Measurements from ENCODE around the gene HCFC1.

The HCFC1 gene

DNA sequence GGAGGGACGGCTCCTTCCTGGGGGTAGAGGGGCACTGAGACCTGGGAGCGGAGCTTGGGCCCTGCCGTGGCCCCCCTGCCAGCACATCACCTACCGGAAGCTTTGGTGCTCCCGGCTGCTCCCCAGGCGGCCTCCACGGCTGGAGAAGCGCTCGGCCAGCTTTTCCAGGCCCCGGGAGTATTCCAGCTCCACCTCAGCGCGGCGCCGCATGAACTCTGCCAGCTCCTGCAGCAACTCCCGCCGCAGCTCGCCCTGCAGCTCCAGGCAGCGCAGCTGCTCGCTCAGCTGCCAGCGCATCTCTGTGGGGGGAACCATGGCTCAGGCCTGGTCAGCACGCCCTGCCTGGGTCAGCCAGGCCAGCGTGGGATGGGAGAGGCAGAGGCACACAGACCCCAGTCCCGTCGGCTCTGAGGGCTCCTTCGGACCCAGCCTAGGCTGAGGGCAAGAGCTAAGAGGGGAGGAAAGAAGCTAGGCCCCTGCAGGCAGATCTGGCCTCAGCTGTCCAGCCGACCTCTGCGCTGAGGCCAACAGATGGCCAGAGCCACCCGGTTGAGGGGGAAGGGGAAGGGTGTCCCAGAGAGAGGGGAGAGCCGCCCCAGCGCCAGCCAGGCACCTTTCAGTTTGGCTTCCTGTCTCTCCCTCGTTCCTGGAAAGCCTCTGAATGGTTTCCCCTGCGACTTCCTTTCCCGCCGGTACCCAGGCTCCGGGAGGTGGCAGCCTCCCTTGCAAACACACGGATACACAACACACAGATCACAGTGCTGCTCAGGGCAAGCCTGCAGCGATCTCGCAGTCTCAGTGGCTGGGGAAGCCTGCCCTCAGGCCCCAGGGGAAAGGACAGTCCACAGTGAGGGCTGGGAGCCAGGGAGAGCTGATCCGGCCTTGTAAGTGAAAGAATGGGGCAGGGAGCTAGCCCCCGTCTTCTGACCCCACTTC lies 49.8 kb downstream of the HCFC1 start:
- no peak for DNase-seq

GRCh38 chrX:153921070-153921469 lies 50.5 kb downstream of the HCFC1 start:
- no peak for DNase-seq

- no peak for DNase-seq
These were observed 51.1 kb downstream of the HCFC1 start for GRCh38 chrX:153920546-153920945.

DNA sequence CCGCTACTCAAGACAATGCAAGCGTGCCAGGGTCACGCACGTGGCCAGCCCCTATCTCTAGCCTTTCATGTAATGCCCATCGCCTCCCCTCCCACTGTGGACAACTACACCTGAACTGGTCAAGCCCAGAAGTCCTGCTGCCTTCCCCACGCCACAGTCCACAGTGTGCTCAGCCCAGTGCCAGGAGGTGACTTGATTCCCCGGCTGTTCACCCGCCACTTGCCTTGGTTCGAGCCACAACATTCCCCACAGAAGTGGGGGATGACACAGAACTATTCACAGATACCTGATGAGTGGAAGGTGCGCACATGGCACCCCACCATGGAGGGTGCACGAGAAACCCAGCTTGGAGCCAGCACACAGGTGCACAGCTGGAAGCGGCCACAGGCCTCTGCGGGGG lies 52.3 kb downstream of the HCFC1 start:
- no peak for DNase-seq

DNA sequence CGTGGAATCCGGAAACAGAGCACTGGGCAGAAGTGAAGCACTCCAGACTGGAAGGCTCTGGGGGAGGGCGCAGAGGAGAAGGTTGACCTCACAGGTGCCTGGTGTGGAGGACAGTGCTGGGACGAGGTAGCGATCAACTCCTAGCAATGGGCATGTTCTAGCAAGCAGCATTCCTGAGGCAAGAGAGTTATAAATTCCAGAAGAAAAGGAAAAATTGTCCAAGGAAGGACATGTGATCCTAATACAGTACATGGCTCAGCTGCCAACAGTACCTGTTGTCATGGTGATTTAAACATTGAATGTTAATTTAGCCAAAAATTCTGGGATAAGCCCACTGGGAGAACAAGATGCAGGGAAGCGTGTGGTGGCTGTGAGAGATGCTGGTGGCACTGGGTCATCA lies 53.7 kb downstream of the HCFC1 start:
- DNase-seq = no peak

GRCh38 chrX:153913701-153914100 lies 57.9 kb downstream of the HCFC1 start:
- no peak for DNase-seq

DNA sequence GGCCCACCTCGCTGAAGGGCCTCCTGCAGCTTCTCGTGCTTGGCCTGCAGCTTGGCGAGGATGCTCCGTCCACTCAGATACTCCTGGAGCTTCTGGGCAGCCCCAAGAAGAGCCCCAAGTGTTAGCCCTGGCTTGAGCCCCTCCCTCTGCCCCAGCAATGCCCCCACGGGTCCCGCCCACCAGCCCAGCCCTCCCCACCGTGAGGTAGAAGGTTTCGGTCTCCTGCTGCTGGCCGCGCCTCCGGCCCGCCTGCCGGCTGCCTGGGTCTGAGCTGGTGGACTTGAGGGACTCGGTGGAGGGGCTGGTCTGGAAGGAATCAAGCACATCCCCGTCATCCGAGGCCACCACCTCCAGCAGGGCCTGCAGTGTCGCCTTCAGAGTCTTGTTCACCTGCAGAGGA lies 58.4 kb downstream of the HCFC1 start:
- DNase-seq = no peak

- no peak for DNase-seq
These were observed 59.8 kb downstream of the HCFC1 start for GRCh38 chrX:153911798-153912197.

DNA sequence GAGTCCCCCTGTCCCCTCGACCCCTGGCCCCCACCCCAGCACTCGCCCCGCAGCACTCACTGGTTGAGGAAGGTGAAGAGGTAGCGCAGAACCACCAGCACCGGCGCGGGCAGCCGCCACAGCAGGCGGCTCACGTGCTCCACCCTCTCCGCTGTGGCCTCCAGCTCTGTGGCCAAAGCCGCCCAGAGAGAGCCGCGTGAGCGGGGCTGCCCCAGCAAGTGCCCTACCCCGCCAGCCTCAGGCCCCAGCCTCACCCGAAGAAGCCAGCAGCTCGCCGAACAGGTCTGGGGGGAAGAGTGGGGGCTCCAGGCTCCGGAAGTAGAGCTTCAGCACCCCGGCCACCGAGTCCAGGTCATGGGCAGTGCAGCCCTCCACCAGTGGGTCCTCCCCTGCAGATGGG lies 61.2 kb downstream of the HCFC1 start:
- no peak for DNase-seq

GRCh38 chrX:153909980-153910360 lies 61.6 kb downstream of the HCFC1 start:
- no peak for DNase-seq

- no peak for DNase-seq
These were observed 62.3 kb downstream of the HCFC1 start for GRCh38 chrX:153909024-153909979.

DNA sequence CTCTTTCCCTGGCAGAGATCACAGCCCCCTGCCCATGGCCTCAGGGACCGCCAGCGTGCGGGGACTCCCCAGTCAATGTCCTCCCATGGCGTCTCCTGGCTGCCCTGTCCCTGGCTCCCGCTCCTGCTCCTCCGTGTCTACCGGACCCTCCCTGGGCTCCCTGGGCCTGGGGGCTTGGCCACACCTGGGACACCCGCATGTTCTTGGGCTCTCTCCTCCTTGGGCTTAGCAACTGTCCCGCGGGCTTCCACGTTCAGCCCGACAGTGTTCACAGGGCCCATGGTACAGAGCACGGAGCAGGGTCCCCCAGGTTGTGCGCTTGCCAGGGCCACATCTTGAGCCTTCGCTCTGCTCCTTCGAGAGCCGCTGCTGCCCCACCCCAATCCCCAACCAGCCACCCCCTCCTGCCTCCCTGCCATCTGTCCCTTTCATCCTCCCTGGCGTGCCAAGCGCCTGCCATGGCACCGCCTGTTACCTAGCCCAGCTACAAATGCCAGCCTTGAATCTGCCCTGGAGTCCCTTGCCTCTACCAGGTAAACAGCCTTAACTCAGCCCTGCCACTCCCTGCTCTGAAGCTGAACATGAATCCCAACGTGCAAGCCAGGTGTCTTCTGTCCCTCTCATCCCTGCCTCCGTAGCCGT lies 63.3 kb downstream of the HCFC1 start:
- no peak for DNase-seq

DNA sequence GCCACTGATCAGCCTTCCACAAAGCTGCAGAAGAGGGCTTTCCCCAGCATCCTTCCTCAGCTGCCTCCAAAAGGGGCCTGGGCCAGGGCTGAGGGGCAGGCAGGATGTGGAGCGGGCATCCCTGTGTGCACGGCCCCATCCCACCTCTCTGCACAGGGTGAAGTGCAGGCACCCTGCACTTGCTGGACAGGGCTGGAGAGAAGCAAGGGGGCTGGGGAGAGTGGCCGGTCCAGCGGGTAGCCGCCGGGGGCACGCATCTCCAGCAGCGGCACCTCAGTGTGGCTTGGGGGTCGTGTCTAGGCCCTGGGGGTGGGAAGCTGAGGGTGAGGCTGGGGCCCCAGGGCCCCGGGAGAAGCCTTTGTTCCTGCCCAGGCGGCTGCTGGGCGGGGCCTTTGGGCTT lies 64.2 kb downstream of the HCFC1 start:
- no peak for DNase-seq

- DNase-seq = peak in 2 of 5 experiments; percentile 53 to 64
These were observed 65.3 kb downstream of the HCFC1 start for GRCh38 chrX:153906126-153906917.

DNA sequence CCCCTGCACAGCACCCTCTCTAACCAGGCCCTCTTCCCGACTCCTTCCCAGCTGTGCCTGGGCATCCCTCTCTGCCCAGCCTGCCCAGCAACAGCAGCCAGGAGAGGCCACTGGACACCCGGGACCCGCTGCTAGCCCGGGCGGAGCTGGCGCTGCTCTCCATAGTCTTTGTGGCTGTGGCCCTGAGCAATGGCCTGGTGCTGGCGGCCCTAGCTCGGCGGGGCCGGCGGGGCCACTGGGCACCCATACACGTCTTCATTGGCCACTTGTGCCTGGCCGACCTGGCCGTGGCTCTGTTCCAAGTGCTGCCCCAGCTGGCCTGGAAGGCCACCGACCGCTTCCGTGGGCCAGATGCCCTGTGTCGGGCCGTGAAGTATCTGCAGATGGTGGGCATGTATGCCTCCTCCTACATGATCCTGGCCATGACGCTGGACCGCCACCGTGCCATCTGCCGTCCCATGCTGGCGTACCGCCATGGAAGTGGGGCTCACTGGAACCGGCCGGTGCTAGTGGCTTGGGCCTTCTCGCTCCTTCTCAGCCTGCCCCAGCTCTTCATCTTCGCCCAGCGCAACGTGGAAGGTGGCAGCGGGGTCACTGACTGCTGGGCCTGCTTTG lies 66.0 kb downstream of the HCFC1 start:
- DNase-seq = no peak

DNA sequence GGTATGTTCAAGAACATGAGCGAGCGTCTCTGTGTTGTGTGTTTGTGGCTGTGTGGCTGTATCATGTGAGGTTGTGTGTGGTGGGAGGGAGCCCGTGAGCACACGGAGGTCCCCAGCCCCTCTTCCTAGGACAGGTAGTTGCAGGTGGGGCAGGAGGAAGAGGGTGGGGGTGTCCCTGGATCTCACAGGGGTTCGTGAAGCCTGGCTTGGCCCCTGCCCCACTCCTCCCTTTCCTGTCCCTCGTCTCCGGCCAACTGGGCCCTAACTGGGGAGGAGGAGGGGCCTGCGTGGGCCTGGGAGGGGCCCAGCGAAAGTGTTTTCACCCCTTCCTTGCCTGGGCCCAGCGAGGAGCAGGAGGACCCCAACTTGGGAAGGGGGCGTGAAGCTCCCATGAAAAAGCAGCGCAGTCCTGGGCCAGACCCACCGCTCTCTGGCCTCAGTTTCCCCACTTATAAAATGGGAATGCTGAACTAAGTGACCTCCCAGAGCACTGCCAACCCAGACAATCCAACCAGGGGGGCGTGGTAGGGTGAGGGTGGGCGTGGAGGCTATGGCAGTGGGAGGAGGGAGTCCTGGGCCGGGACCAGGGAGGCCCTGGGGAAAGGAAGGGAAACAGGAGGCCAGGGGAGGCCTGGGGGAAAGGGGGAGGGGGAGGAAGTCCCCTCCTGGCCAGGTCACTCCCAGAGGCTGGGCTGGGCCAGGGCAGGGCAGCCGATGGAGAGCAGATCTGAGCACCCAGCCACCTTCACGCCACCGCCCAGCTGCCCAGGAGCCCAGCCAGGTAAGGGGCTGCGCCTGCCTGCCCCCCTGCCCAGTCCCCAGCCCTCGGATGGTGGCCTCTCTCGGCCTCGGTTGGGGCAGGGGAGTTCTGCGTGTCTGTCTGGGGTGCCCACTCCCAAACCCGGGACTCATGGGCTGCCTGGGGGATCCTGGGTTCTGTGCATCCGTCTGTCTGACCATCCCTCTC lies 67.3 kb downstream of the HCFC1 start, which contains the start of gene AVPR2:
TSS of gene AVPR2 (plus strand) at position 683 of the 967 bp plus-strand sequence. CDS start 473 bp downstream, outside the sequence.
- peak in 1 of 5 experiments; percentile 47 for DNase-seq

DNA sequence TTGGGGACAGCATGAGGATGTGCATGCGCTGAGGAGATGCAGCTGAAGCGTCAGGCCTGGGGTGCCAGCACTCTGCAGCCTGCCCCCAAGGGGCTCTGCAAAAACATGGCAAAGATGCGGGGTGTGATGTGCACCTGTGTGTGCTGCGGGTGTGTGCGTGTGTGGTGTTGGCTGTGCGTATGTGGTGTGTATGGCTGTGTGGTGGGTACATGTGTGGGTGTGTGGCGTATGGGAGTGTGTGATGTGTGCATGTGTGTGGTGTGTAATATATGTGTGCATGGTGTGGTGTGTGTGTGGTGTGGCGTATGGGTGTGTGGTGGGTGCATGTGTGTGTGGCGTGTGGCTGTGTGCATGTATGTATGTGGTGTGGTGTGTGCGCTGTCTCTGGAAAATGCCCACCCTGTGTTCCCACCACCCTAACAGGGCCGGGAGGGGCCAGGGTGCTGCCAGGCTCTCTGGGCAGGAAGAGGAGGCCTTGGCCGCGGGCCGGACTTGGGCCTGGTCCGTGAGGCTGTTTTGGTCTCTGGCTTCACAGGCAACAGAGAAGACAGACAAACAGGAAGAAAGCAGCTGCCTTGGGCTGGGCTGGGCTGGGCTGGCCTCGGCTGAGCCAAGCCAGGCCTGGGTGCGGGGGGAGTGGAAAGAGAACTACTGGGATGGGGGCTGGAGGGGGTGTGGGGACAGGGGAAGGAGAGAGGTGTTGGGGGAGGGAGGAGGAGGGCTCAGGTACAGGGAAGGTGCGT lies 68.2 kb downstream of the HCFC1 start:
- DNase-seq = peak in 1 of 5 experiments; percentile 45

DNA sequence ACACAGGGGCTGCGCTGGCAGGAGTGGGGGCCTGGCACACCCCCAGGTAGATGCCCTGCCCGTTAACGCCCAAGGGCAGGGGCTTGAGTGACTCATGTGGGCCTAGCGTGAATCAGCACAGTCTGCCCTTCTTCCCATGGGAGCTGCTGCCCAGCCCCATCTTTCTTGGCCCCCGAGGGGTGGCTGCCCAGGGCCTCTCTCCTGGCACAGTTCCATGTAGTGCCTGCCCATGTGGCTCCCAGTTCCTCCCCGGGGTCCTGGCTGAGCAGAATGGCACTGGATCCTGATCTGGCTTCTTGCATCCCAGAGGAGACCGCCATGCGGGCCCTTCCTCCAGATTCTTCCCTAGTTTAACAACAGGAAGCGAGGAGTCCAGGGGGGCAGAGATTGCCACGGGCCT lies 69.2 kb downstream of the HCFC1 start:
- no peak for DNase-seq

GRCh38 chrX:153901753-153902140 lies 69.9 kb downstream of the HCFC1 start:
- no peak for DNase-seq
